HG03342 (cell line): ENCODE measurements around the gene PPP1R13B.
"Not testable (repeated sequence)": the region's sequence is repeated elsewhere in the genome, so short reads cannot be mapped to it uniquely, and the experiment has no call there.

Experiments used
- ATAC-seq: cut with Tn5 transposase; IDR thresholded peaks from one replicate; pipeline ENCODE4 v1.9.1; 2021; ENCODE audit warnings: mild to moderate bottlenecking, moderate library complexity; ENCODE audit not compliant: unreplicated experiment

The PPP1R13B gene

DNA sequence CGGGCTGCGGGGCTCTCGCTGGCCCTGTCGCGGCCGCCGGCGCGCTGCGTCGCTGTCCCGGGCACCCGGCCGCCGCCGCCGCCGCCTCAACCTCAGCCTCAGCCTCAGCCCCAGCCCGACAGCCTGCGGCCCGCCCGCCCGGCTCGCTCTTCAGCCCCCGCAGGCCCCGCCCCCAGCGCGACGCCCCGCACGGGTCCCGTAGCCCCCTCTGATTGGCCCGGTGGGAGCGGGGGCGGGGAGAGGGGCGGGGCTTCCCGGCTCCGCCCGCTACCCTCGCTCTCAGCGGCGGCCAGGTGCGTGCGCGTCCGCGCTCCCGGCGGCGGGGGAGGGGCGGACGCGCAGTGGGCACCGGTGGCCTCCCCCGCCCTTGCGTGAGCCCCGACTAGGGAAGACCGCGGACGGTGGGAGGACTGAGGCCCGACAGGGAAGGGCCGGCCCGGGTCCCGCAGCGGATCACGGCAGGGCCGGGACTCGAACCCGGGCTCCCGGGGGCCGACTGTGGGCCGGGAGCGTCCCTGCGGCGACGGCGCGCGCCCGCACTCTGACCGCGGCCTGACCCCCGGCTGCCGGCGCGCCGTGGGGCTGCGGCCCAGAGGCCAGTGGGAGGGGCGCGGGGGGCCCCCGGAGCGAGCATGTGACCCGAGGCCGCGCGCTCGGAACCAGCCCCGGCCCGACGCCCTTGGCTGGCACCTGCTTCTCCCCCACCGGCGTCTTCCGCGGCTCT lies at the start of gene PPP1R13B:
PPP1R13B (minus strand) TSS at position 125 of the 724 bp plus-strand sequence. CDS start 268 bp downstream, outside the sequence.
- ATAC-seq = peak; percentile 89

DNA sequence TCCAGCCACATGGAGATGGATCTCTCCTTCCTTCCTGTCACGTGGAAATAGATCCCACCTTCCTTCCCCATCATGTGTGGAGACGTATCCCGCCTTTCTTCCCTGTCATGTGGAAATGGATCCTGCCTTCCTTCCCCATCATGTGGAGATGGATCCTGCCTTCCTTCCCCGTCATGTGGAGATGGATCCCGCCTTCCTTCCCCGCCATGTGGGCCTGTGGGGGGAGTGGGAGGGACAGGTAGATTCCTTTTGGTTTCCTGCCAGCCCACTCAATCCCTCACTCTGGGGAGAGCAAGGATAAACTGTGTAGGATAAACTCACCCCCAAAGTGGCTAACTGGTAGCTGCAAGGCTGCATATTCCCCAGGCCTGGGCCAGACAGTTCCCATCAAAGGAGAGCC lies 49.2 kb upstream of the PPP1R13B start:
- no peak for ATAC-seq

DNA sequence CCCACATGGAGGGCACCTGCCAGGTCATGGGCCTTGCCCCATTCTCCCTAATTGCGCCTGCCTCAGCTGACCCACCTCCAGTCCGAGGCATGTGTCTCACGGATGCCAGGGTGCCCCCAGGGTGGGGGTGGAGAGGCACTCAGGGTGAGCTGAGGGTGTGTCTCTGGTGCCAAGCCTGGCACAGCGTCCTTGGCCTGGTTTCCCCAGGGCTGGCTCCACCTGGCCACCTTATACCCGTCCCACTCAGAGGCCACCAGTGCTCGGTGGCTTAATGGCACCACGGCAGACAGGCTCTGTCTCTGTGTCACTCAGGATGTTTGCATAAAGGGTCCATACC lies 47.3 kb upstream of the PPP1R13B start:
- no peak for ATAC-seq

DNA sequence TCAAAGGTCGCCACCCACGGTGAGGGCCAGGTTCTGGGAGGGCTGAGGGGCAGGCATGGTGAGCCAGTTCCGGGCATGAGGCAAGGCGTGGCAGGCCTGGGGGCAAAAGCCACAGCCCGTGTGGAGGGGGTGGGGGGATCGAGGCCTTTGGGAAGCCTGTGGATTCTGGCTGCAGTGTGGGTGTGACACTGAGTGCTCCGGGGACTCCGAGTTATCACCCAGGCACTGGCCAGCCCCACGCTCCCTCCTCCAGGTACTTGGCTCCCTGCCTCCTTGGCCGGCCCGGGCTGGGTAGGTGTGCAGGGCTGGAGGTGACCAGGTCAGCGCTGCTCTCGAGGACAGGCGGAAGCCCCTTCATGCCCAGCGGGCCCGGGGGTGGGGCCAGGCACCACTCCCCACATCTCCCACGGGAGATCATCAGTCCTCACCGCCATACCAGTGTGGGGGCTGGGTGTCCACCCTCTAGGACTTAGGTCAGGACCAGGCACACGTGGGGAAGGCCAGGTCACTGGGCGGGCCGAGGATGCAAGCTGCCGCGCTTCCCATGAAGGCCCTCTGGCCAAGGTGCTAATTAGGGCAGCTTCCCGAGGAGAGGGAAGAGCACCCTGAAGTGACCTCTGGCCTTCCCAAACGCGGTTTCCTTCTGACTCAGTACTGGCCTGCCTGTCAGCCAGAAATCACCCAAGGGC lies 46.8 kb upstream of the PPP1R13B start:
- ATAC-seq = no peak

GRCh38 chr14:103892247-103892646 lies 44.9 kb upstream of the PPP1R13B start:
- no peak for ATAC-seq

- ATAC-seq = no peak
Observed at GRCh38 chr14:103891667-103892215, 44.4 kb upstream of the PPP1R13B start.

- no peak for ATAC-seq
Observed at GRCh38 chr14:103890821-103891666, 43.7 kb upstream of the PPP1R13B start.

DNA sequence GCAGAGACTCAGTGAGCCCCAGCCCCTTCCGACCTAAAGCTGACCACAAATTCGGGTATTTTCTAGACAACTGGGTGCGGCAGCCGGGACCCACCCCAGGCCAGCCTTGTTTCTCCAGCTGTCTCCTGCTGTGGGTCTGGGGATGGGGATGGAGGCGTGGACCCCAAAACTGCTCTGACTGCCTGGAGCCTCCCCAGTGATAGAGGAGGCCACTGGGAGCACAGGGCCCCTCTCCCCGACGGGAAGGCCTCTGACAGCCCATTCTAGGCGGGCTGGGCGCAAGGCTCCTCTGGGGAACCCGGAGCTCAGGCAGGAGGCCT lies 42.6 kb upstream of the PPP1R13B start:
- no peak for ATAC-seq

DNA sequence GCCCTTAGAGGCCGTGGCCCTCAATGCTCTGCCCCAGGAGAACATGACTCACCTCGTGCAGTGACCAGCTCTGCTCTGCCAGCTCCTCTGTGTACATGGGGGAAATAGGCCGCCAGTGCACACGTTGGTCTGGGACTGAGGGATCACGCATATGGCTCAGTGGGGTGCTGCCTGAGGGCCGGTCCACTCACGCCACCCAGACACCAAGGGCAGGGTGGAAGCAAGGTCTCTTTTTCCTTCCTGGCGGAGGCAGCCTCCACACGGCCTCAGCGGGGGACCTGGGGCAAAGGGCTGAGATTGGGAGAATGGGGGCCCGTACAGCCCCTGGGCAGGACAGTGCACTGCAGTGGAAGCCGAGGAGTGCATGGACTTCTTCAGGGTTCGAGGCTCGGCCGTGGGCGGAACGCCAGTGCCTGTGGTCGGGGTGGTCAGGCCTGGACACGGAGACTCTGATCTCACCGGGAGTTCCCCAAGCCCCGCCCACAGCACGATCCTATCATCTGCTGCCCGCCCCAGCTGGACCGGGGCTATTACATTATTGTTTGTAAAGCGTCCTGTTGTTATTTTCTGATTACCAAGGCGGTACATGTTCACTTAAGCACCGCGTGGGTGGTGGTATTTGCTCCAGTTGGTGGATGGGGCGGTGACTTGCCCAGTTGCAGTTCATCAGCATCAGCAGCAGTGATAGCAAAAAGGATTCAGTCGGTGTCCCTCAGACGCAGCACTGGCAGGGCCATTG lies 42.1 kb upstream of the PPP1R13B start:
- no peak for ATAC-seq

DNA sequence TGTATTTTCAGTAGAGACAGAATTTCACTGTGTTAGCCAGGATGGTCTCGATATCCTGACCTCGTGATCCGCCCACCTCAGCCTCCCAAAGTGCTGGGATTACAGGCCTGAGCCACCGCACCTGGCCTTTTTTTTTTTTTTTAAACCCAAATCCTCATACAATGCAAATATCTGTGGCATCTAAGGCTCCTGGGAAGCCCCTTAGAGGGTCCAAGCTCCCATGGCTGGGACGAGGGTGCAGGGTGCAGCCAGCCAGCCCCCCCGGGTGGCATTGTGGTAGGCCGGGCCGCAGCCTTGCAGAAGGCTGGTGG lies 41.6 kb upstream of the PPP1R13B start:
- not testable (repeated sequence) for ATAC-seq

GRCh38 chr14:103887557-103888115 lies 40.3 kb upstream of the PPP1R13B start:
- ATAC-seq = no peak

DNA sequence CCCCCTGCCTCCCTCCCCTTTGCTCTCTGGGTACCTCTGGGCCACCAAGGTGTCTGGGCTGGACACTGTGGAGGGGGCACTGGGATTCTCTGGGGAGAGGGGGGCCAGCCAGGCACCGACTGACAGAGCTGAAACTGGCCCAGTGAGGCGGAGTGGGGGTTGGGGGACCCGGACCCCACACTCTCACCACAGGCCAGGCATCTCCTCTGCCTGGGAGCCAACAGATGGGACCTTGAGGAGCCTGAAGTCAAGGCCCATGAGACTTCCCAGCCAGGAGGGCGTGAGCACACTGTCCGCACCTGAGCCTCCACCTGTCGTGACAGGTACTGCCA lies 39.8 kb upstream of the PPP1R13B start:
- no peak for ATAC-seq

GRCh38 chr14:103886304-103887169 lies 39.2 kb upstream of the PPP1R13B start:
- ATAC-seq = no peak

DNA sequence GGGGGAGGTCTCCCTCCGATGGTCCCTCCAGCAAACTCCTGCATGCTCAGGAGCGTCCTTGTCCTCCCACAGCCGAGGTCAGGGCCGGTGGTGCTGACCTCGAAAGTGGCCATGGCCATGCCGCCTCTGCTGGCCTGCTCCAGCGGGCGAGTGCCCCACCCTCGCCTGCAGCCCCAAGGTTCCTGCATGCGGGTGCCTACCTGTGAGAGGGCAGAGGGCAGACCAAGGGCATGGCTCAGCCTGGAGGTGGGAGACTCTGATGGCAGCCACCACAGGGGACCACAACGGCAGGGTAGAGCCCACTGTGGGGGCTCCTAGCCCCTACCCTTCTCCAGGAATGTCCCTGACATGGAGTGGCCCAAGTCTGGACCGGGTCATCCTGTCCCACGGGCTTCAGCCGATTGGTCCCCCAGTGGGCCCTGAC lies 38.1 kb upstream of the PPP1R13B start:
- no peak for ATAC-seq

- no peak for ATAC-seq
Observed at GRCh38 chr14:103884854-103885253, 37.5 kb upstream of the PPP1R13B start.

GRCh38 chr14:103883263-103883523 lies 35.8 kb upstream of the PPP1R13B start:
- ATAC-seq = no peak

DNA sequence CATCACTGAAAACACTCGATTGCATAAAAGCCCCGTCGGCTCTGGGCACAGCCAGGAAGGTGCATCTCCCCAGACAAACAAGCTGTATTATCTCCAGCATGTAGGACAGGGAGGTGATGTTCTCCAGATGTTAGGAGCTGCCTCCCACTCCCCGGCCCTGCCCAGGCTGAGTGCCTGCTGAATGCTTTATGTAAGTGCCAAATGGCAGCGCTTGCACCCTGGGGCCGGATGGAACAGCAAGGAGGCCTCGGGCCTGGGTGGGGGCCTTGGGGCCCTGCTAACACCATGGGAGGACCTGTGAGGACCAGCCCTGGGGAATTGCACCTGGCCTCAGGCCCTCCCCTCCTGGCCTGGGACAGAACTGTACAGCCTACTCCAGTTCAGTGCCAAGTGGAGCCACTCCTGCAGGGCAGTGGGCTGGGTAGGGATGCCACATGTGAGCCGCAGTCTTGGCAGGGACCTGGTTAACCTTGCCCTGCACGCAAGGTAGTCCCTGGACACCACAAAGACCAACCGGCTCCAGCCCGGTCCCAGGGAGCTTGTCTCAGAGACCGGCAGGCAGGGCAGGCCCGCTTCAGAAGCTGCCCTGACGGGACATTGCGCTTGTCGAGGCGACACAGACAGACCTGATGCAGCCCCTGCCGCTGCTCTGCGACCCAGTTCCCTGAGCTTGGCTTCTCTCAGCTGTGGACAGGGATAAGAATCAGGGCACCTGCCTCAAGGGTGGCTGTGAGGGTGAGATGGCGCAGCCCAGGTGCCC lies 35.3 kb upstream of the PPP1R13B start:
- no peak for ATAC-seq

DNA sequence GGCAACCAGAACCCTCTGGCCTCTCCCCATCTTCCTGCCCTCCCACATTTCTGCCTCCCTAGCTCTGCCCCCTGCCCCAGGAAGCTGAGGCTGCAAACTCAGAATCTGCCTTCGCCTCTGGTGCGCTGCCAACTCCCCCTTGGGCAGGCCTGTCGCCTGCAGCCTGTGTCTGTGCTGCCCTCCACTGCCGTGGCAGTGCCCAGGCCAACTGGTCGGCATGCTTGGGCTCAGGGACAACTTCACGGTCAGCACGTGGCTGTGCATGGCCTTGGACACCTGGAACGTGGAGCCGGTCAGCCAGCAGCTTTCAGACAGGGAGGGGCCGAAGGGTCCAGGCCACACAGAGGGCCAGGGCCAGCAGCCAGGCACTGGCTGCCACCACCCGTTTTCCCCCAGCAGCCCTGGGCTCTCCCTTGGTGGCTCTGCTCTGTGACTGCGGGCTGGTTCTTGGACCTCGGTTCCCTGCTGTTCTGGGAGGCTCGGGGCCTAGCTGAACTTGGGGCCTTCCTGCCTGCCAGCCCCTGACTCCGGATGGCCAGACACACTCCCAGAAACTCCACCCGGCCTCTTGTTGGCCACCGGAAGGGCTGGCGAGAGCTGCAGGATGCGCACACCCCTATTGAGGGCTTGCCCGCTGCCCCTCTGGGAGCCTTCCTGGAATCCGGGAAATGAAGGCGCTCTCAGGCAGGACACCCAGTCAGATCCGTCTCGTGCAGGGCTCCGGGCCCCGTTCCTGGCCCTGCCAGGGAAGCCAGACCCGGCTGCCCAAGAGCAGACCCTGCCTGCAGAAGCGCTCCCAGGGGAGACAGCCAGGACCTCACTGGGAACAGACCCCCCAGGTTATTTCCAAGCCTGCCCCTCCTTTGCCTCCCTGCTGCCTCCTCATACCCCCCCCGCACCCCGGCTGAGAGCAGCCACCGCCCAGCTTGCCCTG lies 34.2 kb upstream of the PPP1R13B start:
- no peak for ATAC-seq
